Prostate gland (tissue), 2 donors: Measurements from ENCODE around the gene MLIP. TPM values are rescaled to one million over a fixed set of nuclear protein-coding genes. Genes with fewer than 3 reads are reported as not detected.

Experiments
- DNase-seq: peaks from one replicate; pipeline ENCODE4 v3.0.0-alpha.2; 2019; ENCODE audit warnings: low spot score
- H3K27ac ChIP-seq, 2 donors: fragments of 200-600 bp; sonication (generic); 2 replicates each; pipeline ENCODE4 v1.5.1; 2017 to 2019
- H3K27me3 ChIP-seq: fragments of 200-600 bp; sonication (generic); replicated peaks from 2 replicates; pipeline ENCODE4 v1.5.1; 2019; ENCODE audit not compliant: insufficient read depth
- H3K36me3 ChIP-seq, 2 donors: fragments of 200-600 bp; sonication (generic); 1 replicate in 1 of 2; 2 replicates in 1 of 2; pipeline versions ENCODE4 v1.5.1 to v1.8.1; 2017 to 2019
- H3K4me1 ChIP-seq: fragments of 200-600 bp; sonication (generic); replicated peaks from 2 replicates; pipeline ENCODE4 v1.5.1; 2019
- H3K4me3 ChIP-seq, 2 donors: fragments of 200-600 bp; sonication (generic); 2 replicates each; pipeline ENCODE4 v1.5.1; 2017 to 2019
- H3K9me3 ChIP-seq: fragments of 200-600 bp; sonication (generic); 2 replicates; pipeline ENCODE4 v1.5.1; 2017
- CTCF ChIP-seq, 4 experiments: fragments of 200-600 bp in 2 of 4; fragments of 450-650 bp in 2 of 4; sonication (generic) in 2 of 4; IDR thresholded peaks; 1 replicate in 3 of 4; 2 replicates in 1 of 4; pipeline ENCODE4 v1.5.1; 2016 to 2019; ENCODE audit warnings: antibody characterized with exemption in 4 of 4, mild to moderate bottlenecking in 2 of 4, moderate library complexity in 2 of 4
- POLR2A ChIP-seq: fragments of 450-650 bp; IDR thresholded peaks from one replicate; pipeline ENCODE4 v1.6.1; 2016; ENCODE audit warnings: antibody characterized with exemption, mild to moderate bottlenecking
- POLR2AphosphoS5 ChIP-seq: sonication (generic); formaldehyde crosslinking; IDR thresholded peaks from one replicate; pipeline ENCODE4 v1.6.1; 2017; ENCODE audit warnings: antibody characterized with exemption
- WGBS: methylation state at CpG from one replicate; pipeline ENCODE4 v1.1.5; 2018; 5-methylcytosine and 5-hydroxymethylcytosine counted together
- intact Hi-C: fragments of 100-400 bp; cut with DNase I; formaldehyde crosslinking; loops from one replicate; pipeline ENCODE4 v1.14.2; 2022
- total RNA-seq, 2 donors: library from RNA; depleted of rRNA; stranded (reverse); fragments of >200 nt; gene quantifications; one replicate each; pipeline ENCODE4 v1.1.0, GENCODE V29; 2016

MLIP gene
- total RNA-seq, 2 donors from 2014 or later: 0.55 to 1.9 TPM

DNA sequence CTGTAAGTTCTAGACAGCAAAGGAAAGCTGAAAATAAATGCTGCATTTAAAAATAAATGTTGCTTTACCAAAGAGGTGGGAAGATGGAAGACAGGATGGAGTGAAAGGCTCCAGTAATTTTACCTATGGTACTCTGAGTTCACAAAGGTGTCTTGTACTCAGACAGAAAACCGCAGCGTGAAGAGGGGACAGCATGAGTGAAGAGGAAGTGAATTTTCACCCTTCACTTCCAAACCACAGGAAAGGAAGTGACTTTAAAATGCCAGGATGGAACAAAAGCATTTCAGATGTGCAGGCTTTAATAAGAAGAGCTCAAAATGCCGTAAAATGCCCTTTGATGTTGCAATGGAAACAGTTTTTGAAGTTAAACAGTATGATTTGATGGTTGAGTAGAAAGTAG, 105.8 kb downstream of the MLIP start:
- no peaks in the 10 kb centered on the region for H3K9me3 ChIP-seq
- H3K36me3 ChIP-seq: no peaks in the 10 kb centered on the region
- intact Hi-C loops: no loop called here
- H3K4me1 ChIP-seq: no peaks in the 10 kb centered on the region
- no peak for DNase-seq
- TF ChIP-seq CTCF (IDR thresholded peaks at IDR 0.05): no peak
- no peak for TF ChIP-seq POLR2A
- no peak for TF ChIP-seq POLR2AphosphoS5
- no peaks in the 10 kb centered on the region for H3K27me3 ChIP-seq
- WGBS: 35% methylated on average over 3 of the region's 3 CpGs
- H3K27ac ChIP-seq: no peak overlapping the region
- no peak overlapping the region for H3K4me3 ChIP-seq

DNA sequence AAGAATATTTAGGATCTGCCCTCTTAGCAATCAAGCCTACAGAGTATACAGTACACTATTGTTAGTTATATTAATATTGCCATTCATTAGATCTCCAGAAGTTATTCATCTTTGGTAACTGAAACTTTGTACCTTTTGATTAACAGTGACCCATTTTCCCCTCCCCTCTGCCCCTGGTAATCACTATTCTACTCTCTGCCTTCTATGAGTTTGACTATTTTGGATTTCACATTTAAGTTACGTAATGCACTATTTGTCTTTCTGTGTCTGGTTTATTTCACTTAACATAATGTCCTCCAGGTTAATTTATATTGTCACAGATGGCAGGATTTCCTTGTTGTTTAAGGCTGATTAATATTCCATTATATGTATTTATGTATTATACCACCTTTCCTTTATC, 111.0 kb downstream of the MLIP start:
- 97% methylated on average over 1 of the region's 1 CpG for WGBS
- H3K36me3 ChIP-seq: no peaks in the 10 kb centered on the region
- intact Hi-C loops: no loop called here
- no peak for TF ChIP-seq POLR2AphosphoS5
- TF ChIP-seq CTCF (IDR thresholded peaks at IDR 0.05): no peak
- TF ChIP-seq POLR2A: no peak
- H3K4me3 ChIP-seq: no peak overlapping the region
- no peaks in the 10 kb centered on the region for H3K4me1 ChIP-seq
- no peaks in the 10 kb centered on the region for H3K9me3 ChIP-seq
- H3K27me3 ChIP-seq: no peaks in the 10 kb centered on the region
- no peak for DNase-seq
- H3K27ac ChIP-seq: no peak overlapping the region

DNA sequence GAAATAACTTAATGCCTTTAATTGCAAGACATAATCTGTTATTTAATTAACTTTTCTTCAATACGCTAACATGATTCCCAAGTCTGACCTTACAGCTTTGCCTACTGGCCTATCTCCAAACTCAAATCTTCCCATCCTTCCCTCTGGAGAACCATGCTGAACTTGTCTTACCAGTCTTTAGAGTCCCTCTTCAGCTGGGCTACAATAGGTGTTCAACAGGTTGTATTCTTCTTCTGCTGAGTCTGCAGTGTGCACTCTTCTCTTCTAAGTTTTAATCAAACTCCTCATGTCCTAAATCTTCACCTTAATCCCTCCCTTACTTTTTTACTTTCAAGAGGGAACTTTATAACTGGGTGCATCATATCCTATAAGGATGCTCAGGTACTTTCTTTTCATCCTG, 121.5 kb downstream of the MLIP start:
- Histone ChIP-seq H3K27ac (no peak overlapping the region), H3K4me3 (no peak overlapping the region), H3K27me3 (no peaks in the 10 kb centered on the region), H3K9me3 (no peaks in the 10 kb centered on the region), H3K36me3 (no peaks in the 10 kb centered on the region), H3K4me1 (no peaks in the 10 kb centered on the region)
- TF ChIP-seq POLR2AphosphoS5 (no peak), POLR2A (no peak), CTCF (IDR thresholded peaks at IDR 0.05) (no peak)
- DNase-seq: no peak
- 83% methylated on average over 1 of the region's 1 CpG for WGBS
- intact Hi-C loops: no loop called here

- intact Hi-C loops: no loop called here
- Histone ChIP-seq H3K4me3 (no peak overlapping the region), H3K9me3 (no peaks in the 10 kb centered on the region), H3K4me1 (no peaks in the 10 kb centered on the region), H3K27ac (no peak overlapping the region), H3K36me3 (no peaks in the 10 kb centered on the region), H3K27me3 (no peaks in the 10 kb centered on the region)
- 85% methylated on average over 2 of the region's 2 CpGs for WGBS
- no peak for TF ChIP-seq CTCF (IDR thresholded peaks at IDR 0.05)
- no peak for TF ChIP-seq POLR2A
- TF ChIP-seq POLR2AphosphoS5: no peak
- DNase-seq: no peak
These were observed 123.3 kb downstream of the MLIP start for GRCh38 chr6:54234539-54234938.

DNA sequence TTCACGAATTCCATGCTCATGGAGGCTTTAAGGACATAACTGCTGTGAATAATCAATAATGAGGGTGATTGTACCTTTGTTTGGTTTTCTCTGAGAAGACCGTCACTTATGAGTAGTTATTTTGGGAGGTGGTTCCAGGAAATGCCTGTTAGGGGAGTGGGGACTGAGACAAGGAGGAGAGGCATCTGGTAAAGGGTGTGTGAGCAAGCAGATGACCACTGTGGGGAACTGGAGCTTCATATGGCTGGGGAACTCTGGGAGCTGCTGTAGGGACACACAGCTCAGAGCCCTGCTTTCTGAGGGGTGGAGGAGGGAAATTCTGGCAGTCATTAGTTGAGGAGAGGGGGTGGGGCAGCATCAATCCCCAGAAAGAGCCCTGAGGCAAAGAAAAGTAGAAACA, 125.7 kb downstream of the MLIP start:
- no peaks in the 10 kb centered on the region for H3K36me3 ChIP-seq
- no peaks in the 10 kb centered on the region for H3K4me1 ChIP-seq
- H3K9me3 ChIP-seq: no peaks in the 10 kb centered on the region
- H3K4me3 ChIP-seq: no peak overlapping the region
- H3K27ac ChIP-seq: no peak overlapping the region
- no peak for TF ChIP-seq CTCF (IDR thresholded peaks at IDR 0.05)
- no peak for TF ChIP-seq POLR2AphosphoS5
- no peak for TF ChIP-seq POLR2A
- intact Hi-C loops: no loop called here
- DNase-seq: no peak
- H3K27me3 ChIP-seq: no peaks in the 10 kb centered on the region
- 93% methylated on average over 2 of the region's 2 CpGs for WGBS
